K562 (cell line): Measurements from ENCODE around the gene ITPKB. TPM values are rescaled to one million over a fixed set of nuclear protein-coding genes. Genes with fewer than 3 reads are reported as not detected.

Source experiments
- ATAC-seq: fragments of 200-7000 bp; cut with Tn5 transposase; 3 replicates; pipeline ENCODE4 v1.9.1; 2020; ENCODE audit warnings: moderate library complexity
- BruUV-seq: library from RNA; stranded (reverse); fragments of 400-500 nt; replicated peaks from 2 replicates; lab custom pipeline; 2021; lab: Mats Ljungman, UMichigan
- CTCF ChIA-PET: fragments of 300-600 bp; formaldehyde crosslinking; extraction: SDS; loops from one replicate; lab custom pipeline; 2021; ENCODE audit warnings: low intra/inter-chr PET ratio; lab: Yijun Ruan, JAX
- POLR2A ChIA-PET: fragments of 300-600, 350-650 bp; sonication (Branson Sonifier 250); formaldehyde crosslinking; extraction: SDS; loops from one replicate; lab custom pipeline; 2021; ENCODE audit warnings: antibody characterized with exemption, inconsistent platforms; lab: Yijun Ruan, JAX
- DNase-seq, 4 experiments: peaks; one replicate each; pipeline versions ENCODE4 v3.0.0 to v3.0.0-alpha.2; 2011 to 2018; ENCODE audit warnings: low spot score in 3 of 4, mixed read lengths in 3 of 4; ENCODE audit errors: extremely low read depth in 1 of 4
- FAIRE-seq: peaks from 2 replicates; lab custom pipeline; 2011; peaks lifted over from hg19 to GRCh38; lab: Jason Lieb, UNC
- H2AFZ ChIP-seq: 2 replicates; pipeline ENCODE4 v1.6.0; 2011; ENCODE audit warnings: low read depth, low read length, control low read depth, inconsistent platforms
- H3K27ac ChIP-seq: fragments of 200-600 bp; 3 replicates; pipeline ENCODE4 v1.8.0; 2011; ENCODE audit warnings: low read depth, mild to moderate bottlenecking, control low read depth, inconsistent platforms, low read length, moderate library complexity, mixed read lengths; ENCODE audit errors: extremely low read depth
- H3K27me3 ChIP-seq, 2 experiments: fragments of 300-600 bp in 1 of 2; 2 replicates in 1 of 2; 3 replicates in 1 of 2; pipeline versions ENCODE4 v1.6.0 to v1.8.0; 2011; ENCODE audit warnings: inconsistent platforms in 2 of 2, low read length in 2 of 2, mild to moderate bottlenecking in 1 of 2, mixed read lengths in 1 of 2, moderate library complexity in 1 of 2; ENCODE audit not compliant: control insufficient read depth in 2 of 2, insufficient read depth in 2 of 2
- H3K36me3 ChIP-seq: fragments of 300-600 bp; 3 replicates; pipeline ENCODE4 v1.8.0; 2011; ENCODE audit warnings: mild to moderate bottlenecking, low read length, inconsistent platforms; ENCODE audit not compliant: control insufficient read depth, insufficient read depth
- H3K4me1 ChIP-seq, 2 experiments: fragments of 200-600 bp in 1 of 2; replicated peaks in 1 of 2; 2 replicates in 1 of 2; 3 replicates in 1 of 2; pipeline versions ENCODE4 v1.5.1 to v1.8.0; 2011; ENCODE audit warnings: inconsistent platforms in 2 of 2, low read length in 2 of 2, mild to moderate bottlenecking in 1 of 2, mixed read lengths in 1 of 2, moderate library complexity in 1 of 2; ENCODE audit not compliant: control insufficient read depth in 2 of 2, insufficient read depth in 2 of 2
- H3K4me2 ChIP-seq: 2 replicates; pipeline ENCODE4 v1.6.1; 2011; ENCODE audit warnings: low read length, control low read depth, inconsistent platforms, mixed read lengths; ENCODE audit not compliant: insufficient read depth
- H3K4me3 ChIP-seq: fragments of 200-600 bp; sonication (generic), shearing (Covaris generic); 2 replicates; pipeline ENCODE4 v1.5.1; 2016; ENCODE audit warnings: control low read depth, inconsistent platforms
- H3K79me2 ChIP-seq: fragments of 200-600 bp; 3 replicates; pipeline ENCODE4 v1.8.0; 2011; ENCODE audit warnings: low read length, inconsistent platforms; ENCODE audit not compliant: control insufficient read depth, insufficient read depth
- H3K9ac ChIP-seq, 2 experiments: 2 replicates each; pipeline versions ENCODE4 v1.6.0 to v1.6.1; 2011; ENCODE audit warnings: low read depth in 2 of 2, low read length in 2 of 2, control low read depth in 1 of 2, inconsistent platforms in 1 of 2, mild to moderate bottlenecking in 1 of 2, mixed read lengths in 1 of 2; ENCODE audit not compliant: insufficient read depth in 1 of 2
- H3K9me1 ChIP-seq: one replicate; pipeline ENCODE4 v1.6.0; 2011; ENCODE audit warnings: inconsistent platforms, mild to moderate bottlenecking, low read length, moderate library complexity; ENCODE audit not compliant: control insufficient read depth, insufficient read depth
- H3K9me3 ChIP-seq: replicated peaks from 2 replicates; pipeline ENCODE4 v1.5.1; 2011; ENCODE audit warnings: low read depth, low read length, inconsistent platforms; ENCODE audit not compliant: control insufficient read depth, insufficient read depth
- H4K20me1 ChIP-seq: replicated peaks from 2 replicates; pipeline ENCODE4 v1.6.1; 2011; ENCODE audit warnings: low read length, inconsistent platforms, mixed read lengths; ENCODE audit not compliant: control insufficient read depth, insufficient read depth
- CEBPG ChIP-seq, 3 experiments: fragments of 200-800 bp in 1 of 3; sonication (Bioruptor generic) in 1 of 3; sonication (generic) in 1 of 3; formaldehyde crosslinking in 1 of 3; IDR thresholded peaks in 2 of 3; conservative IDR thresholded peaks in 1 of 3; 2 replicates each; pipeline versions ENCODE4 v1.6.1 to v1.8.0; 2016 to 2022; ENCODE audit warnings: missing compliant biosample characterization in 2 of 3, missing genetic modification characterization in 2 of 3, mild to moderate bottlenecking in 1 of 3, missing genetic modification reagents in 1 of 3
- FOS ChIP-seq: IDR thresholded peaks from 3 replicates; pipeline ENCODE4 v1.6.1; 2011; ENCODE audit not compliant: insufficient read length; ENCODE audit errors: extremely low read depth
- HMGN3 ChIP-seq: IDR thresholded peaks from 2 replicates; pipeline ENCODE4 v1.6.1; 2011; ENCODE audit warnings: borderline replicate concordance, low read depth, mild to moderate bottlenecking, mixed read lengths, low read length; ENCODE audit not compliant: insufficient read length; ENCODE audit errors: extremely low read depth
- HNRNPH1 ChIP-seq: fragments of 200-400 bp; formaldehyde crosslinking; optimal IDR thresholded peaks from 2 replicates; pipeline ENCODE3; 2017; ENCODE audit warnings: low read depth, mild to moderate bottlenecking, low read length, moderate library complexity
- KLF6 ChIP-seq: fragments of 250-450 bp; sonication (Bioruptor Pico); IDR thresholded peaks from 2 replicates; pipeline ENCODE4 v1.4.0; 2020; ENCODE audit warnings: mild to moderate bottlenecking, moderate library complexity, borderline replicate concordance
- L3MBTL2 ChIP-seq: fragments of 450-650 bp; IDR thresholded peaks from 2 replicates; pipeline ENCODE4 v1.6.1; 2016; ENCODE audit warnings: mild to moderate bottlenecking, moderate library complexity
- NRF1 ChIP-seq, 2 experiments: fragments of 450-650 bp; IDR thresholded peaks in 1 of 2; conservative IDR thresholded peaks in 1 of 2; 2 replicates each; pipeline ENCODE4 v1.6.1; 2014; ENCODE audit warnings: mild to moderate bottlenecking in 2 of 2
- SIN3A ChIP-seq, 2 experiments: fragments of 150-350 bp in 1 of 2; IDR thresholded peaks; 2 replicates each; pipeline ENCODE4 v1.6.1; 2011 to 2016; ENCODE audit warnings: borderline replicate concordance in 2 of 2, low read depth in 2 of 2, low read length in 2 of 2, mild to moderate bottlenecking in 2 of 2, moderate library complexity in 2 of 2; ENCODE audit not compliant: control insufficient read depth in 1 of 2
- ZNF121 ChIP-seq: sonication (generic); formaldehyde crosslinking; conservative IDR thresholded peaks from 2 replicates; pipeline ENCODE4 v1.8.0; 2022; ENCODE audit warnings: missing genetic modification reagents
- ZNF785 ChIP-seq: fragments of 250-450 bp; sonication (Bioruptor Pico); IDR thresholded peaks from 2 replicates; pipeline ENCODE4 v1.4.0; 2020; ENCODE audit warnings: mild to moderate bottlenecking
- WGBS: fragments of 100-300 bp; shearing (Covaris generic); methylation state at CpG from one replicate; pipeline ENCODE4 v1.1.6; 2016; ENCODE audit warnings: low coverage, mixed read lengths; ENCODE audit not compliant: insufficient coverage; ENCODE audit errors: missing lambda C conversion rate; 5-methylcytosine and 5-hydroxymethylcytosine counted together
- in situ Hi-C: fragments of 300-500 bp; cut with MboI; formaldehyde crosslinking; loops from 4 replicates; pipeline ENCODE4 v1.15.0; 2018; ENCODE audit warnings: inconsistent platforms, mixed read lengths
- intact Hi-C: fragments of 100-400 bp; cut with micrococcal nuclease; formaldehyde crosslinking; loops from 2 replicates; pipeline ENCODE4 v1.14.2; 2022
- polyA plus RNA-seq, 8 experiments: library from polyadenylated mRNA; depleted of rRNA in 4 of 8; stranded (reverse) in 5 of 8; unstranded in 3 of 8; fragments of >200 nt; fragmentation: Nextera tagmentation in 2 of 8; fragmentation: Illumina TruSeq in 1 of 8; extraction: Ambion mirVana in 2 of 8; extraction: Trizol in 1 of 8; gene quantifications; 2 replicates each; pipeline versions ENCODE4 v1.2.1 to v1.2.3, GENCODE V29; 2011 to 2014; ENCODE audit warnings: inconsistent platforms in 1 of 8, missing spikeins in 1 of 8
- total RNA-seq, 7 experiments: library from RNA; depleted of rRNA in 6 of 7; stranded (reverse); fragments of >200 nt in 6 of 7; fragmentation: Illumina TruSeq in 2 of 7; extraction: Trizol in 2 of 7; gene quantifications; 2 replicates each; pipeline versions ENCODE4 v1.2.1 to v1.2.3, GENCODE V29; 2011 to 2021; ENCODE audit warnings: low replicate concordance in 1 of 7

Gene ITPKB
- total and polyA plus RNA-seq, 9 of the 15 experiments (the other 6 are each of a cell fraction or from before 2014, with no cell fraction given): 0.01 to 0.22 TPM; not detected in 7

GRCh38 chr1:226751214-226751613 lies 12.1 kb upstream of the ITPKB start:
- Histone ChIP-seq H3K27ac (no peak overlapping the region), H3K9me1 (no peaks in the 10 kb centered on the region), H3K4me1 (peaks cover 11 to 12% of the 10 kb centered on the region in 2 experiments; a peak in 3 of 5 replicates)
- POLR2A ChIA-PET: interaction anchor here (0.6 to 1.4 kb wide), 6 partner anchors 10 to 689 kb away, joined by 3 to 5 read pairs (median 3); partner anchors contain the start of gene H3-3A
- ATAC-seq: no peak
- CTCF ChIA-PET: no interaction called here
- FAIRE-seq: no peak
- DNase-seq: no peak
- TF ChIP-seq ZNF121 (CRISPR knock-in tag) (peak; percentile 61), ZNF785 (CRISPR knock-in tag) (no peak)
- TF ChIP-seq, all 486 proteins: peak for 1
- H3K9ac ChIP-seq: no peak overlapping the region
- H3K36me3 ChIP-seq: no peaks in the 10 kb centered on the region
- no peak overlapping the region for H3K4me3 ChIP-seq
- no TSS peak for BruUV-seq
- no peaks in the 10 kb centered on the region for H3K9me3 ChIP-seq
- H4K20me1 ChIP-seq: no peaks in the 10 kb centered on the region
- 0% methylated on average over 2 of the region's 2 CpGs for WGBS
- H3K79me2 ChIP-seq: no peaks in the 10 kb centered on the region
- peaks cover 30 to 38% of the 10 kb centered on the region in 2 experiments for H3K27me3 ChIP-seq
- no peak overlapping the region for H3K4me2 ChIP-seq
- in situ Hi-C loops (no loop called here), intact Hi-C loops (no loop called here)
- H2AFZ ChIP-seq: no peak overlapping the region

- H3K4me1 ChIP-seq: peaks cover 5 to 11% of the 10 kb centered on the region in 2 experiments; a peak in 3 of 5 replicates
- no peak overlapping the region for H3K9ac ChIP-seq
- no peak overlapping the region for H3K4me2 ChIP-seq
- no peak overlapping the region for H3K27ac ChIP-seq
- CTCF ChIA-PET: no interaction called here
- no peaks in the 10 kb centered on the region for H3K79me2 ChIP-seq
- no peaks in the 10 kb centered on the region for H3K9me1 ChIP-seq
- FAIRE-seq: peak; percentile 15
- intact Hi-C loops (no loop called here), in situ Hi-C loops (no loop called here)
- H3K9me3 ChIP-seq: no peaks in the 10 kb centered on the region
- peaks cover 30 to 38% of the 10 kb centered on the region in 2 experiments for H3K27me3 ChIP-seq
- H4K20me1 ChIP-seq: no peaks in the 10 kb centered on the region
- WGBS: 1% methylated on average over 11 of the region's 11 CpGs
- no peak overlapping the region for H3K4me3 ChIP-seq
- no TSS peak for BruUV-seq
- ATAC-seq: no peak
- H3K36me3 ChIP-seq: no peaks in the 10 kb centered on the region
- POLR2A ChIA-PET: no interaction called here
- peak overlapping the region; percentile 32; the same call in 1 of the 2 replicates for H2AFZ ChIP-seq
- no peak for DNase-seq
- TF ChIP-seq FOS: no peak
- TF ChIP-seq HNRNPH1: no peak
- no peak for TF ChIP-seq KLF6 (CRISPR knock-in tag)
- TF ChIP-seq HMGN3: no peak
- TF ChIP-seq L3MBTL2: peak; percentile 45; the same call in 1 of the 2 replicates
- TF ChIP-seq SIN3A (IDR thresholded peaks at IDR 0.05; ENCODE audit: borderline replicate concordance in 2 of 2, control insufficient read depth in 1 of 2, low read depth in 2 of 2, low read length in 2 of 2): no peak
- TF ChIP-seq CEBPG (CRISPR knock-in tag; IDR thresholded peaks at IDR 0.05): no peak
- peak in 1 of 2 experiments; percentile 29; a peak in 1 of 4 replicates for TF ChIP-seq CEBPG (tag; conservative IDR thresholded peaks at IDR 0.05 in 1 of 2, IDR thresholded peaks at IDR 0.05 in 1 of 2)
- TF ChIP-seq NRF1 (conservative IDR thresholded peaks at IDR 0.05 in 1 of 2, IDR thresholded peaks at IDR 0.05 in 1 of 2): no peak
These were observed 10.4 kb upstream of the ITPKB start for GRCh38 chr1:226749467-226749866.
